B cell (primary cell): ENCODE results near the gene KLHDC7B. TPM values are rescaled to one million over a fixed set of nuclear protein-coding genes. Genes with fewer than 3 reads are reported as not detected.

Source experiments
- ATAC-seq: fragments of 200-7000 bp; cut with Tn5 transposase; one replicate; pipeline ENCODE4 v1.10.0; 2021; ENCODE audit warnings: low read depth, mild to moderate bottlenecking, moderate number of reproducible peaks, moderate library complexity
- CTCF ChIA-PET: fragments of 350-600 bp; sonication (Branson Sonifier 250); formaldehyde crosslinking; loops from one replicate; lab custom pipeline; 2021; ENCODE audit warnings: antibody characterized with exemption, inconsistent platforms; lab: Charles Lee
- POLR2A ChIA-PET: fragments of 350-600 bp; sonication (Branson Sonifier 250); formaldehyde crosslinking; loops from one replicate; lab custom pipeline; 2021; ENCODE audit warnings: antibody characterized with exemption; lab: Charles Lee
- DNase-seq: peaks from one replicate; pipeline ENCODE4 v3.0.0; 2013
- H2AFZ ChIP-seq: 2 replicates; pipeline ENCODE4 v1.6.1; 2012; ENCODE audit warnings: mild to moderate bottlenecking, low read depth, low read length; ENCODE audit not compliant: insufficient read depth, poor library complexity, severe bottlenecking
- H3K27ac ChIP-seq, 2 donors: 1 replicate in 1 of 2; 2 replicates in 1 of 2; pipeline ENCODE4 v1.5.1; 2012 to 2013; ENCODE audit warnings: low read length in 2 of 2, mild to moderate bottlenecking in 2 of 2, moderate library complexity in 1 of 2
- H3K27me3 ChIP-seq, 4 experiments: fragments of 200-600 bp in 1 of 4; sonication (generic) in 1 of 4; replicated peaks in 1 of 4; 1 replicate in 2 of 4; 2 replicates in 2 of 4; pipeline versions ENCODE4 v1.6.1 to v1.7.0; 2013 to 2016; ENCODE audit warnings: low read length in 3 of 4, mild to moderate bottlenecking in 2 of 4, mixed read lengths in 1 of 4, moderate library complexity in 1 of 4; ENCODE audit not compliant: insufficient read depth in 4 of 4, control insufficient read depth in 3 of 4; ENCODE audit errors: control extremely low read depth in 1 of 4
- H3K36me3 ChIP-seq, 2 experiments: replicated peaks in 1 of 2; 1 replicate in 1 of 2; 2 replicates in 1 of 2; pipeline versions ENCODE4 v1.6.1 to v1.7.1; 2013; ENCODE audit warnings: low read length in 1 of 2; ENCODE audit not compliant: insufficient read depth in 2 of 2, control insufficient read depth in 1 of 2; ENCODE audit errors: control extremely low read depth in 1 of 2, extremely low read depth in 1 of 2
- H3K4me1 ChIP-seq, 2 donors: fragments of 200-600 bp in 1 of 2; sonication (generic) in 1 of 2; 1 replicate in 1 of 2; 2 replicates in 1 of 2; pipeline versions ENCODE4 v1.5.1 to v1.6.1; 2013 to 2017; ENCODE audit warnings: low read length in 2 of 2; ENCODE audit not compliant: control insufficient read depth in 2 of 2, insufficient read depth in 2 of 2
- H3K4me2 ChIP-seq: replicated peaks from 2 replicates; pipeline ENCODE3; 2012; ENCODE audit warnings: mild to moderate bottlenecking, low read depth, low read length; ENCODE audit not compliant: poor library complexity, severe bottlenecking
- H3K4me3 ChIP-seq, 5 experiments: fragments of 200-600 bp in 1 of 5; sonication (generic) in 1 of 5; 1 replicate in 3 of 5; 2 replicates in 2 of 5; pipeline versions ENCODE4 v1.5.1 to v1.7.0; 2011 to 2016; ENCODE audit warnings: low read length in 4 of 5, mild to moderate bottlenecking in 4 of 5, low read depth in 2 of 5, control low read depth in 1 of 5, moderate library complexity in 1 of 5; ENCODE audit not compliant: insufficient read depth in 1 of 5; ENCODE audit errors: control extremely low read depth in 1 of 5, extremely low read depth in 1 of 5
- H3K79me2 ChIP-seq: fragments of 200-600 bp; sonication (generic); one replicate; pipeline ENCODE4 v1.6.0; 2016; ENCODE audit warnings: low read length; ENCODE audit not compliant: control insufficient read depth, insufficient read depth
- H3K9ac ChIP-seq: fragments of 200-600 bp; sonication (generic); 2 replicates; pipeline ENCODE4 v1.6.1; 2017; ENCODE audit warnings: mild to moderate bottlenecking, low read length, moderate library complexity
- H3K9me3 ChIP-seq, 3 donors: one replicate each; pipeline versions ENCODE4 v1.6.1 to v1.7.1; 2013; ENCODE audit warnings: low read length in 2 of 3; ENCODE audit not compliant: control insufficient read depth in 2 of 3, insufficient read depth in 1 of 3; ENCODE audit errors: control extremely low read depth in 1 of 3
- H4K20me1 ChIP-seq: 2 replicates; pipeline ENCODE4 v1.6.0; 2012; ENCODE audit warnings: mild to moderate bottlenecking, low read length; ENCODE audit not compliant: insufficient read depth, control insufficient read depth, poor library complexity, severe bottlenecking
- H3K27ac Mint-ChIP-seq: one replicate; pipeline ENCODE4 v1.8.0; 2021; ENCODE audit warnings: mixed read lengths
- H3K27me3 Mint-ChIP-seq: one replicate; pipeline ENCODE4 v1.8.0; 2021; ENCODE audit warnings: mixed read lengths
- H3K4me1 Mint-ChIP-seq: one replicate; pipeline ENCODE4 v1.8.0; 2021; ENCODE audit warnings: mixed read lengths
- H3K4me3 Mint-ChIP-seq: one replicate; pipeline ENCODE4 v1.8.0; 2021; ENCODE audit warnings: mixed read lengths
- H3K9me3 Mint-ChIP-seq: one replicate; pipeline ENCODE4 v1.8.0; 2022; ENCODE audit warnings: mixed read lengths; ENCODE audit not compliant: insufficient read depth
- EZH2 ChIP-seq: IDR thresholded peaks from 2 replicates; pipeline ENCODE4 v1.6.1; 2012; ENCODE audit warnings: borderline replicate concordance, low read depth, mild to moderate bottlenecking, moderate library complexity, low read length; ENCODE audit not compliant: insufficient read depth, poor library complexity, severe bottlenecking
- WGBS: methylation state at CpG from one replicate; pipeline ENCODE4 v1.1.5; 2013; ENCODE audit warnings: missing lambda C conversion rate; ENCODE audit not compliant: insufficient coverage; 5-methylcytosine and 5-hydroxymethylcytosine counted together
- intact Hi-C: fragments of 100-400 bp; cut with micrococcal nuclease; formaldehyde crosslinking; loops from one replicate; pipeline ENCODE4 v1.10.0; 2022
- polyA plus RNA-seq: library from polyadenylated mRNA; depleted of rRNA; stranded (reverse); fragments of >200 nt; gene quantifications from 2 replicates; pipeline ENCODE4 v1.2.3, GENCODE V29; 2012
- total RNA-seq, 2 donors: library from RNA; stranded (reverse); fragments of 120-200 nt in 1 of 2; gene quantifications; 1 replicate in 1 of 2; 2 replicates in 1 of 2; pipeline versions ENCODE4 v1.2.3 to v1.2.4, GENCODE V29; 2013 to 2022
- TF ChIP-seq, protein P1 (sequence below): fragments of 200-600 bp; IDR thresholded peaks from one replicate; pipeline ENCODE4 v1.8.0; 2022; ENCODE audit warnings: antibody characterized with exemption, mild to moderate bottlenecking

The KLHDC7B gene
- total and polyA plus RNA-seq, 2 donors (not counting 1 experiment from before 2014, with no cell fraction given), result 1.8 to 6.2 TPM

DNA sequence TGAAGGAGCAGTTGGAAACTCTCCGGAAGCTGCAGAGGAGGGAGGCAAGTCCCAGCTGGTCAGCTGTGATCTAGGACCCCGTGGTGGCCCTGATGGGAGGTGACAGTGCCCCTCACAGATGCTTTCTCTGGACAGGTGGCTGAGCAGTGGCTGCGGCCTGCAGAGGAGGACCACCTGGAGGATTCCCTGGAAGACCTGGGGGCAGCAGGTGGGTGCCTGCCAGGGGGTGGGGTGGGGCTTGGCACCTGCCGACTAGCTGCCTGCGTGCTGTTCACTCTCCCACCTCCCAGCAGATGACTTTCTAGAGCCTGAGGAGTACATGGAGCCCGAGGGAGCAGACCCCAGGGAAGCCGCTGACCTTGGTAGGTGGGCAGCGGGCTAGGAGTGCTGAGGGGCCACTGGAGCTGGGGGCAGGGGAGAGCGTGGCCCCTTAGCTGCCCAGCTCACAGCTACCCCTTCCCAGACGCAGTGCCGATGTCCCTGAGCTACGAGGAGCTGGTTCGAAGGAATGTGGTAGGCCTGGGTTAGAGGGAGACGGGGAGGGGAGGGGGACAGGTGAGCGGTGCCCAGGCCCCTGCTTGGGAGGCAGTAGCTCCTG, 23.4 kb upstream of the KLHDC7B start:
- Histone ChIP-seq H3K9ac (no peak overlapping the region), H2AFZ (no peak overlapping the region), H3K27me3 (no peaks in the 10 kb centered on the region), H3K27ac (no peak overlapping the region), H3K36me3 (peaks cover 0 to 54% of the 10 kb centered on the region in 2 experiments), H3K79me2 (peaks cover 62% of the 10 kb centered on the region), H3K4me1 (peaks cover 13 to 24% of the 10 kb centered on the region in 2 donors), H3K9me3 (no peaks in the 10 kb centered on the region), H3K4me2 (no peak overlapping the region), H3K4me3 (no peak overlapping the region), H4K20me1 (peaks cover 38% of the 10 kb centered on the region)
- no peak overlapping the region for H3K27ac Mint-ChIP-seq
- H3K4me1 Mint-ChIP-seq, result peaks cover 14% of the 10 kb centered on the region
- POLR2A ChIA-PET, result interaction anchor here (0.7 kb wide), 1 partner anchor 23 kb away, joined by 3 read pairs; the partner anchor contains the start of gene KLHDC7B
- ATAC-seq, result no peak
- no peaks in the 10 kb centered on the region for H3K9me3 Mint-ChIP-seq
- intact Hi-C loops, result no loop called here
- WGBS, result 98% methylated on average over 11 of the region's 15 CpGs
- CTCF ChIA-PET, result interaction anchor here (0.9 to 1.4 kb wide), 2 partner anchors 99 to 197 kb away, joined by 3 to 4 read pairs; no protein-coding TSS in a partner anchor
- no peaks in the 10 kb centered on the region for H3K27me3 Mint-ChIP-seq
- no peak for TF ChIP-seq EZH2
- TF ChIP-seq, protein P1, sequence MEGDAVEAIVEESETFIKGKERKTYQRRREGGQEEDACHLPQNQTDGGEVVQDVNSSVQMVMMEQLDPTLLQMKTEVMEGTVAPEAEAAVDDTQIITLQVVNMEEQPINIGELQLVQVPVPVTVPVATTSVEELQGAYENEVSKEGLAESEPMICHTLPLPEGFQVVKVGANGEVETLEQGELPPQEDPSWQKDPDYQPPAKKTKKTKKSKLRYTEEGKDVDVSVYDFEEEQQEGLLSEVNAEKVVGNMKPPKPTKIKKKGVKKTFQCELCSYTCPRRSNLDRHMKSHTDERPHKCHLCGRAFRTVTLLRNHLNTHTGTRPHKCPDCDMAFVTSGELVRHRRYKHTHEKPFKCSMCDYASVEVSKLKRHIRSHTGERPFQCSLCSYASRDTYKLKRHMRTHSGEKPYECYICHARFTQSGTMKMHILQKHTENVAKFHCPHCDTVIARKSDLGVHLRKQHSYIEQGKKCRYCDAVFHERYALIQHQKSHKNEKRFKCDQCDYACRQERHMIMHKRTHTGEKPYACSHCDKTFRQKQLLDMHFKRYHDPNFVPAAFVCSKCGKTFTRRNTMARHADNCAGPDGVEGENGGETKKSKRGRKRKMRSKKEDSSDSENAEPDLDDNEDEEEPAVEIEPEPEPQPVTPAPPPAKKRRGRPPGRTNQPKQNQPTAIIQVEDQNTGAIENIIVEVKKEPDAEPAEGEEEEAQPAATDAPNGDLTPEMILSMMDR, result no peak
- H3K4me3 Mint-ChIP-seq, result no peak overlapping the region
- DNase-seq, result no peak

DNA sequence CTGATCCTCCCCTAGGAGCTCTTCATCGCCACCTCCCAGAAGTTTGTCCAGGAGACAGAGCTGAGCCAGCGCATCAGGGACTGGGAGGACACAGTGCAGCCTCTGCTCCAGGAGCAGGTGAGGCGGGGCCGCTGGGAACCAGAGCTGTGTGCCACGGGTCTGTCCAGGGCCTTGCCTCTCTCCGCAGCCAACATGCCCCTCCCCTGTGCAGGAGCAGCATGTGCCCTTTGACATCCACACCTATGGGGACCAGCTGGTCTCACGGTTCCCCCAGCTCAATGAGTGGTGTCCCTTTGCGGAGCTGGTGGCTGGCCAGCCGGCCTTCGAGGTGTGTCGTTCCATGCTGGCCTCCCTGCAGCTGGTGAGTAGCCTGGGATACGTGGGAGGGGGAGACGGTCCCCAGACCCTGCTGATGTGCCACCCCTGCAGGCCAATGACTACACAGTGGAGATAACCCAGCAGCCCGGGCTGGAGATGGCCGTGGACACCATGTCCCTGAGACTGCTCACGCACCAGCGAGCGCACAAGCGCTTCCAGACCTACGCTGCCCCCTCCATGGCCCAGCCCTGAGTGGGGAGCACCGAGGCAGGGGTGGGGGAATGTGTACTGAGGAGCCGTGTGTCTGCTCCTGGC, 22.8 kb upstream of the KLHDC7B start:
- Mint-ChIP-seq H3K4me1 (peaks cover 21% of the 10 kb centered on the region), H3K4me3 (no peak overlapping the region)
- peaks cover 0 to 48% of the 10 kb centered on the region in 2 experiments for H3K36me3 ChIP-seq

More for the DNA sequence above, 22.8 kb upstream of the KLHDC7B start:
- H3K4me3 ChIP-seq, result no peak overlapping the region
- ATAC-seq (no peak), DNase-seq (no peak)
- Mint-ChIP-seq H3K27ac (no peak overlapping the region), H3K27me3 (no peaks in the 10 kb centered on the region), H3K9me3 (no peaks in the 10 kb centered on the region)
- peaks cover 56% of the 10 kb centered on the region for H3K79me2 ChIP-seq
- no peak overlapping the region for H2AFZ ChIP-seq
- H3K27ac ChIP-seq, result no peak overlapping the region
- no peak for TF ChIP-seq EZH2
- TF ChIP-seq, protein P1, result no peak
- H3K27me3 ChIP-seq, result no peaks in the 10 kb centered on the region
- H3K9me3 ChIP-seq, result no peaks in the 10 kb centered on the region
- WGBS, result 95% methylated on average over 22 of the region's 22 CpGs
- no peak overlapping the region for H3K4me2 ChIP-seq
- ChIA-PET POLR2A (interaction anchor here (0.7 kb wide), 1 partner anchor 23 kb away, joined by 3 read pairs; the partner anchor contains the start of gene KLHDC7B), CTCF (interaction anchor here (0.9 to 1.4 kb wide), 2 partner anchors 98 to 198 kb away, joined by 3 to 4 read pairs; no protein-coding TSS in a partner anchor)
- intact Hi-C loops, result no loop called here
- H3K4me1 ChIP-seq, result peaks cover 16 to 30% of the 10 kb centered on the region in 2 donors
- peaks cover 32% of the 10 kb centered on the region for H4K20me1 ChIP-seq
- H3K9ac ChIP-seq, result no peak overlapping the region
